Hepatocyte (in vitro differentiated cells): ENCODE measurements around the gene ASTN2.

ENCODE experiments used
- CTCF ChIP-seq: fragments of 200-600 bp; sonication (generic); IDR thresholded peaks from 2 replicates; pipeline ENCODE4 v1.5.1; 2016; ENCODE audit warnings: antibody characterized with exemption, mild to moderate bottlenecking; ENCODE audit not compliant: poor library complexity
- EZH2 ChIP-seq: fragments of 200-600 bp; sonication (generic); IDR thresholded peaks from 2 replicates; pipeline ENCODE4 v1.6.1; 2016; ENCODE audit warnings: antibody characterized with exemption, mild to moderate bottlenecking, borderline replicate concordance
- EZH2phosphoT487 ChIP-seq: fragments of 200-600 bp; sonication (generic); IDR thresholded peaks from one replicate; pipeline ENCODE4 v1.6.1; 2018; ENCODE audit warnings: antibody characterized with exemption, mild to moderate bottlenecking, low read depth, moderate library complexity; ENCODE audit not compliant: unreplicated experiment, severe bottlenecking

DNA sequence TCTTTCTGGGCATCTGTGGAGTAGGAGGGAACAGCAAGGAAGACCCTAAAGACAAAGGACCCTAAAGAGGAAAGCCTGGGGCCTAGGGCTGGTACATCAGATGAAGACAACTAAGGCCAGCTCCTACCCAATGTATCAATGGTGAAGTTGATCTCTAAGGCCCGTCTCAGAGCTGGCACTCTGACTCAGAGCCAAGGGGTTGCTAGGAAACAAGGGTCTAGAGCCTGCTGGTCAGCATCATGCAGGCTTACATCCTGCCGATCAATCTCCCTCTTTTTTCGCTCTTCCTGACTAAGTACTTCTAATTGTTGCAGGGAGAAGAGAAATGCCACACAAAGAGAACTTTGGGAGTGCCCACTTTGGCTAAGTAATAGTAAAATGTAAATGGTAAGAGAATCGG, 701.6 kb downstream of the ASTN2 start:
- TF ChIP-seq CTCF (no peak), EZH2 (no peak), EZH2phosphoT487 (no peak)
